Epithelial cell of esophagus (primary cell): Measurements from ENCODE around the gene FRMPD2.

Experiments
- DNase-seq: peaks from one replicate; pipeline ENCODE4 v3.0.0; 2010; ENCODE audit warnings: low read depth
- H3K4me3 ChIP-seq: 2 replicates; pipeline ENCODE4 v1.5.1; 2011; ENCODE audit warnings: mild to moderate bottlenecking, low read length, control low read depth
- TF ChIP-seq, protein P1 (sequence below): IDR thresholded peaks from 2 replicates; pipeline ENCODE4 v1.5.1; 2011; ENCODE audit warnings: low read depth, mild to moderate bottlenecking, low read length, control low read depth, inconsistent platforms; ENCODE audit not compliant: insufficient read depth; ENCODE audit errors: missing control alignments

FRMPD2 gene

DNA sequence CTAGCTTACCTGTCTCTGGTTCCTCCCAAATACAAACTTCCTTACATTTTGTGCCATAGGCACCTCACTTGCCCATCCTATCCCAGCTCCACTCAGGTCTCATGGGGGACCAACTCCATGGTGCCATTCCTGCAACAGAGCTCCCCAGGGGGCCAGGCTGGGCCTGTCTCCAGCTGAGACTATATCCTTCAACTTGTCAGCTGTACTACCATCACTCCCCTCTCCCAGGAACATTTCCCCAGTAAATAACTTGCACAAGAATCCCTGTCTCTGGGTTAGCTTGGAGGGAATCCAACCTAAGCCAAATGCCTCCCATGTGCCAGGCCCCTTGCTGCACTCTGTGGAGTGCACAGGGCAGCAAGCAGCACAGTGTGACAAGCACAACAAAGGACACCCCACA lies 33.2 kb downstream of the FRMPD2 start:
- TF ChIP-seq, protein P1, sequence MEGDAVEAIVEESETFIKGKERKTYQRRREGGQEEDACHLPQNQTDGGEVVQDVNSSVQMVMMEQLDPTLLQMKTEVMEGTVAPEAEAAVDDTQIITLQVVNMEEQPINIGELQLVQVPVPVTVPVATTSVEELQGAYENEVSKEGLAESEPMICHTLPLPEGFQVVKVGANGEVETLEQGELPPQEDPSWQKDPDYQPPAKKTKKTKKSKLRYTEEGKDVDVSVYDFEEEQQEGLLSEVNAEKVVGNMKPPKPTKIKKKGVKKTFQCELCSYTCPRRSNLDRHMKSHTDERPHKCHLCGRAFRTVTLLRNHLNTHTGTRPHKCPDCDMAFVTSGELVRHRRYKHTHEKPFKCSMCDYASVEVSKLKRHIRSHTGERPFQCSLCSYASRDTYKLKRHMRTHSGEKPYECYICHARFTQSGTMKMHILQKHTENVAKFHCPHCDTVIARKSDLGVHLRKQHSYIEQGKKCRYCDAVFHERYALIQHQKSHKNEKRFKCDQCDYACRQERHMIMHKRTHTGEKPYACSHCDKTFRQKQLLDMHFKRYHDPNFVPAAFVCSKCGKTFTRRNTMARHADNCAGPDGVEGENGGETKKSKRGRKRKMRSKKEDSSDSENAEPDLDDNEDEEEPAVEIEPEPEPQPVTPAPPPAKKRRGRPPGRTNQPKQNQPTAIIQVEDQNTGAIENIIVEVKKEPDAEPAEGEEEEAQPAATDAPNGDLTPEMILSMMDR = no peak
- no peak overlapping the region for H3K4me3 ChIP-seq
- no peak for DNase-seq

DNA sequence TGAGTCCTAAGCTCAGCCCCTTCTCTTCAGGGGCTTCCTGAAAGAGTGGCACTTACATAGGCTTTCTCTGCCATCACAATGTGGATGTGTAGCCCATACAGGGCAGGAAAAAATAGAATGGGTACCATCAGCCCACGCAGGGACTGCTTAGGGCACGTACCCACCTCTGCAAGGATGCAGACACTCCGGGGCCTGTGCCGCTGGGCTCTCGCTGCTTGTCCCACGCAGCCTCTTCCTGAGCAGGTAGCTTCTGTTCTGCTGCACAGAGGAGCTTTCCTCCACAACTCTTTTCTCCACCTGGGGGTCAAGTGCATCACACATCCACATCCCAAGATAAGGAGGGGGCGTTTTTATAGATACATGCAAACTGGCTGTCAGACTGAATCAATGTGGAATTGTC lies 34.3 kb downstream of the FRMPD2 start:
- DNase-seq = no peak
- H3K4me3 ChIP-seq = no peak overlapping the region

DNA sequence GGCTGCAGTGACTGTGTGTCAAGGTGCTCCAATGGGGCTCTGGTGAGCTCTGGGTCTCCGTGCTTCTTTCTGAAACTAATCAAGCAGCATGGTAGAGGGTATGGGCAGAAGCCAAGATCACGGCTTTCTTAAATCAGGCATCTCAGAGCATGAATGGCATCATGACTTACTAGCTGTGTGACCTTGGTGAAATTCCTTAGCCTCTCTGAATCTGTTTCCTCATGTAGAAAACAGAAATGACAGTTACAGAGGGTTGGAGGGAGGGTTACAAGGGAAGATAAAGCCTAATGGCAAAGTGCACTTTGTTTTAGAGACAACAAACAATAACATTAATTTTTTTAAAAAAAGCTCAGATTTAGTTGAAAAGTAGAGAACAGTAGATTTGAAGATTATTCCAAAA lies 34.9 kb downstream of the FRMPD2 start:
- DNase-seq = no peak
- TF ChIP-seq, protein P1 = no peak
- H3K4me3 ChIP-seq = no peak overlapping the region

More for the DNA sequence above, 34.3 kb downstream of the FRMPD2 start:
- TF ChIP-seq, protein P1 = no peak

DNA sequence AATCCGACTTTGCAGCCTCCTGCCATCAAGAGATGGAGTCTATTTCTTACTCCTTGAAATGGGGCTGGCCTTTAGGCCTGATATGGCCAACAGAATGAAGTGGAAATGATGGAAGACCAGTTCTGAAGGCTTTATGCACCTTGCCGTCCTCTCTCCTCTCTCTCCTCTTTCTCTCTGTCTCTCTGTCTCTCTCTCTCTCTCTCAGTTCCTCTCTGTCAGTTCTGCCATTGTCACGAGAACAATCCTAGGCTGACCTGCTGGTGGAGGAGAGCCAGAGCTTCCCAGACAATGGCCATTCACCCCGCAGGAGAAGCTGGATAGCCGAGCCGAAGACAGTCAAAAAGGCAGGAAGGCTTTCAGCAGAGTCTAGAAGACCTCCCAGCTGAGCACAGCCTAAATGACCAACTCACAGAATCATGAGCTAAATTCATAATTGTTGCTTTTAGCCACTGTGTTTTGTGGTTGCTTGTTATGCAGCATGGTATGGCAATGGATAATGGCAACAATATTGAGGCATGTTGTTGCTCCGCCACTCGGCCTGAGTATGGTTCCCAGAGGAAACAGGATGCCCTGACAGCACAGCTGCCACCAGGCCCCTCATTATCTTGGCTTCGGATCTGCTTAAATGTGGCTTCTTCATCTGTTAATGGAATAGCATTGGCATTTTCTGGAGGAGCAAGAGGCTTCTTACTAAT lies 35.5 kb downstream of the FRMPD2 start:
- TF ChIP-seq, protein P1 = no peak
- no peak for DNase-seq
- no peak overlapping the region for H3K4me3 ChIP-seq

DNA sequence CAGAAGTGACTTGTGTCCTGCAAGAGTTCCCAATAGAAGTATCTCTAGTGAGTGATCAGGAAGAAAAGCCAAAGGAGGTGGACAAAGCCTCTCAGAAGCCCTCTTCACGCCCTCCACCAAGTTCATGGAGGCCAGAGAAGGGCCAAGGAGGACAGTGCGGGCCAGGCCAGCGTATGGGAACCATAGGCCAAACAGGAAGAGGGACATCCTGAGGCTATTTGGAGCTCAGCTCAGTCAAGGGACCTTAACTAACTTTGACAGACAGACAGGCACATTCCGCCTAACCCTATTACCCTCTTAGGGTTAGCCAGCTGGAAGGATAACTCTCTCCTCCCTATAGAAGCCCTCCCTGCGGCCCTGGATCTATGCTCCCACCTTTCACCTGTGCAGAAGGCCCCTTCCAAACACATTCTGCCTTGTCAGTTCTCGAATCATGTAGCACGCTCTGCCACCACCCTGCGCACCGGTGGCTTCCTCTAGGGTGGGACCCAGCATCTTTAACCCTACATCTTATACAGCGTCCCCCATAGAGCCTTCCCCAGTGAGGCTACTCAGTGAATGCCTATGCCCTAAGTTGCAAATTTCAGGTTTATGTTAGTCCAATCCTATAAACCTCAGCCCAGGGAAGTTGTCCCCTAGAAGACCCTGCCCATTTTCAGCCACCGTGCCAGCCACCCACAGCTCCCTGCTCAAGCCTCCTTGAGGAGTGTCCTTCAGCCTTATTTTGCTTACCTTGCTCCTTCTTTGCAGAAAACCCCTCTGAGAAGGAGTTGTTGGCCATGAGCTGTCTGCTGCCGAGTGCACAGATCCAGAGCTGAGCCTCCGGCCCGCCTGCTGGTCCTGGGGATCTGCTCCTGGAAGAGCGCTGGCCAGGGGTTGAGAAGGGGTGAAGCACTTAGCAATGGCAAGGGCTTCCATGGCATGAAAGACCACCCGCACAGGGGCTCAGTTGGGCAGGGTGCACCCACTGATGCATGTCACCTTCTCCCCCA lies 36.9 kb downstream of the FRMPD2 start:
- no peak for DNase-seq
- TF ChIP-seq, protein P1 = no peak
- H3K4me3 ChIP-seq = no peak overlapping the region

DNA sequence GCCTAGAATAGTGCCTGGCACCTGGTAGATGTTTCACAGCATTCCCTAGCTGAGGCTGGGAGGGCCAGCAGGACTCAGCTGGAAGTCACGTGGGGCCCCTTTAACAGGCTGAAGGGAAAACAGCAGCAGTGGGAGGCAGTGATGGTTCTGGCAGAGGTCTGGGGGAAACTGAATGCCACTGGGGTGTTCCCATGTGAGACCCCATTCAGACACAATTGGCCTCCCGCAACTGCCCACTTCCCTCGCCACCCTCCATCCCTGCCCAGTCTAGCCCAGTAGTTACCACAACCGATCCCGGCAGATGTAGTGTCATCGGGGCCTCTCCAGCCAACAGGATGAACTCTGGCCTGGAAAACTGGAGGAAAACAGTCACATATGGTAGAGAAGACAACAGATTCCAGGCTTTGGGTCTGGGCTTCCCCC lies 38.3 kb downstream of the FRMPD2 start:
- no peak overlapping the region for H3K4me3 ChIP-seq
- DNase-seq = no peak
- TF ChIP-seq, protein P1 = no peak

DNA sequence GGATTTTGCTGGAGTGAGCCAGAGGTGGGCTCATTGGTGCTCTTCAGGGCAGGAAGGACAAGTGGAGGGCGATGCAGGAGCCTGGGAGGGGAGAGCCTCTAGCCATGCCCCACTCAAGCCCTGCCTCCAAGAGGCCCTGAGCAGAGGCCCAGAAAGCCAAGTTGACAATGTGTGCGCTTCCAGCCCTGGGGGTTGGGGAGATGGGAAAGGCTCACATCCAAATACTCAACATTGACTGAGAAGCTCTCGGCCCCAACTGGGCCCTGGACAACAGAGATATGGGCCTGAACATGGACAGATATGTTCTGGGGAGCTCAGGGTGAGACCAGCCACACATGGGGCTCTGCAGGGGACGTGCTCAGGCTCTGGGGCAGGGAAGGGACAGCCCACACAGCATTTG lies 39.0 kb downstream of the FRMPD2 start:
- DNase-seq = no peak
- TF ChIP-seq, protein P1 = no peak
- H3K4me3 ChIP-seq = no peak overlapping the region
